Measurements from ENCODE around the gene FBXL12.

GRCh38 chr19:9789066-9789465 lies 29.8 kb downstream of the FBXL12 start:
- TF ChIP-seq NFIC (IDR thresholded peaks at IDR 0.05) (no peak), YY1 (IDR thresholded peaks at IDR 0.05; ENCODE audit: low read depth) (no peak)

Data from Ishikawa (cell line).